Measurements from ENCODE around the gene C1QL1. TPM values are rescaled to one million over a fixed set of nuclear protein-coding genes. Genes with fewer than 3 reads are reported as not detected.

The C1QL1 gene
- total RNA-seq, 1 donor from 2014 or later = 1.6 TPM

- Mint-ChIP-seq H3K4me3 (ENCODE audit: unreplicated experiment) (no peak overlapping the region), H3K4me1 (ENCODE audit: low read depth) (peaks cover 19% of the 10 kb centered on the region), H3K27me3 (ENCODE audit: low read depth) (peaks cover 18% of the 10 kb centered on the region), H3K27ac (ENCODE audit: unreplicated experiment) (no peak overlapping the region), H3K9me3 (ENCODE audit: low read depth) (no peaks in the 10 kb centered on the region), H3K36me3 (ENCODE audit: low read depth) (no peaks in the 10 kb centered on the region)
- no peak for DNase-seq (ENCODE audit: low spot score)
- no peak for TF ChIP-seq CTCF (IDR thresholded peaks at IDR 0.05)
Observed at GRCh38 chr17:44971776-44972483, 3.8 kb upstream of the C1QL1 start.

- Mint-ChIP-seq H3K36me3 (ENCODE audit: low read depth) (no peaks in the 10 kb centered on the region), H3K27ac (ENCODE audit: unreplicated experiment) (no peak overlapping the region), H3K27me3 (ENCODE audit: low read depth) (peaks cover 25% of the 10 kb centered on the region), H3K9me3 (ENCODE audit: low read depth) (no peaks in the 10 kb centered on the region), H3K4me1 (ENCODE audit: low read depth) (peaks cover 20% of the 10 kb centered on the region), H3K4me3 (ENCODE audit: unreplicated experiment) (peak overlapping the region; percentile 74)
- DNase-seq (ENCODE audit: low spot score) = no peak
- TF ChIP-seq CTCF (IDR thresholded peaks at IDR 0.05) = no peak
Observed at GRCh38 chr17:44970136-44970741, 2.1 kb upstream of the C1QL1 start.

GRCh38 chr17:44969144-44969780 is 1.2 kb upstream of the C1QL1 start:
- H3K9me3 Mint-ChIP-seq (ENCODE audit: low read depth) = no peaks in the 10 kb centered on the region

GRCh38 chr17:44967907-44968224 is 237 bp downstream of the C1QL1 start:
- peaks cover 29% of the 10 kb centered on the region for H3K27me3 Mint-ChIP-seq (ENCODE audit: low read depth)

More at GRCh38 chr17:44969144-44969780, 1.2 kb upstream of the C1QL1 start:
- TF ChIP-seq CTCF (IDR thresholded peaks at IDR 0.05) = no peak
- Mint-ChIP-seq H3K27ac (ENCODE audit: unreplicated experiment) (no peak overlapping the region), H3K36me3 (ENCODE audit: low read depth) (no peaks in the 10 kb centered on the region), H3K4me3 (ENCODE audit: unreplicated experiment) (peak overlapping the region; percentile 74), H3K27me3 (ENCODE audit: low read depth) (peaks cover 27% of the 10 kb centered on the region), H3K4me1 (ENCODE audit: low read depth) (peaks cover 20% of the 10 kb centered on the region)
- DNase-seq (ENCODE audit: low spot score) = no peak

More at GRCh38 chr17:44967907-44968224, 237 bp downstream of the C1QL1 start:
- no peaks in the 10 kb centered on the region for H3K9me3 Mint-ChIP-seq (ENCODE audit: low read depth)
- H3K36me3 Mint-ChIP-seq (ENCODE audit: low read depth) = no peaks in the 10 kb centered on the region
- TF ChIP-seq CTCF (IDR thresholded peaks at IDR 0.05) = no peak
- H3K4me3 Mint-ChIP-seq (ENCODE audit: unreplicated experiment) = no peak overlapping the region
- no peak for DNase-seq (ENCODE audit: low spot score)
- H3K4me1 Mint-ChIP-seq (ENCODE audit: low read depth) = peaks cover 20% of the 10 kb centered on the region
- no peak overlapping the region for H3K27ac Mint-ChIP-seq (ENCODE audit: unreplicated experiment)
